COLO668 (cell line): ENCODE data around the gene KBTBD3.

Experiments
- DNase-seq: peaks from one replicate; lab custom pipeline; 2025; ENCODE audit not compliant: unreplicated experiment; lab: John Stamatoyannopoulos, UW

The KBTBD3 gene

GRCh38 chr11:106076919-106077608 is at the start of gene KBTBD3:
Gene KBTBD3 (minus strand): TSS chr11:106077347. CDS start chr11:106059097, 18,250 bp downstream.
- DNase-seq, result peak; percentile 97

GRCh38 chr11:106121570-106122320 is 44.6 kb upstream of the KBTBD3 start:
- DNase-seq, result no peak

- no peak for DNase-seq
Measured at GRCh38 chr11:106105986-106106385, 28.8 kb upstream of the KBTBD3 start.

GRCh38 chr11:106101819-106102218 is 24.7 kb upstream of the KBTBD3 start:
- DNase-seq, result no peak

GRCh38 chr11:106101370-106101769 is 24.2 kb upstream of the KBTBD3 start:
- no peak for DNase-seq

- DNase-seq, result no peak
Measured at GRCh38 chr11:106098893-106099553, 21.9 kb upstream of the KBTBD3 start.

- no peak for DNase-seq
Measured at GRCh38 chr11:106092446-106092845, 15.3 kb upstream of the KBTBD3 start.

GRCh38 chr11:106091480-106092123 is 14.5 kb upstream of the KBTBD3 start:
- no peak for DNase-seq

GRCh38 chr11:106088896-106089295 is 11.7 kb upstream of the KBTBD3 start:
- DNase-seq, result no peak

- peak; percentile 38 for DNase-seq
Measured at GRCh38 chr11:106087815-106088435, 10.8 kb upstream of the KBTBD3 start.

GRCh38 chr11:106086850-106087249 is 9.7 kb upstream of the KBTBD3 start:
- DNase-seq, result no peak

- DNase-seq, result no peak
Measured at GRCh38 chr11:106086135-106086534, 9.0 kb upstream of the KBTBD3 start.

GRCh38 chr11:106082096-106082495 is 4.9 kb upstream of the KBTBD3 start:
- DNase-seq, result no peak

GRCh38 chr11:106077609-106078455 is 685 bp upstream of the KBTBD3 start, which contains the start of gene AASDHPPT:
Gene AASDHPPT (plus strand): TSS chr11:106077662. CDS start chr11:106077711, 49 bp downstream.
- DNase-seq, result peak; percentile 42

GRCh38 chr11:106076171-106076918 is 802 bp downstream of the KBTBD3 start:
- peak; percentile 24 for DNase-seq

GRCh38 chr11:106072804-106073203 is 4.3 kb downstream of the KBTBD3 start:
- DNase-seq, result no peak

- DNase-seq, result no peak
Measured at GRCh38 chr11:106070606-106071005, 6.5 kb downstream of the KBTBD3 start.

- DNase-seq, result no peak
Measured at GRCh38 chr11:106063009-106063408, 14.1 kb downstream of the KBTBD3 start.
